Embryonic facial prominence (tissue), 1 donor: ENCODE data around the gene EEF1AKMT4.
A peak's percentile ranks its signal among the peaks of the same experiment; 100 is the strongest.

Source experiments
- DNase-seq: peaks from one replicate; pipeline ENCODE4 v3.0.0-alpha.2; 2016; ENCODE audit errors: extremely low spot score

EEF1AKMT4 gene

GRCh38 chr3:184298759-184299487 lies 49.5 kb downstream of the EEF1AKMT4 start, which contains the start of gene PSMD2:
Gene PSMD2 (plus strand): TSS chr3:184299241. CDS start chr3:184299267, 26 bp downstream.
- peak; percentile 92 for DNase-seq

GRCh38 chr3:184299488-184300377 lies 50.3 kb downstream of the EEF1AKMT4 start:
- no peak for DNase-seq

- DNase-seq = no peak
Measured at GRCh38 chr3:184300378-184300720, 50.9 kb downstream of the EEF1AKMT4 start.

DNA sequence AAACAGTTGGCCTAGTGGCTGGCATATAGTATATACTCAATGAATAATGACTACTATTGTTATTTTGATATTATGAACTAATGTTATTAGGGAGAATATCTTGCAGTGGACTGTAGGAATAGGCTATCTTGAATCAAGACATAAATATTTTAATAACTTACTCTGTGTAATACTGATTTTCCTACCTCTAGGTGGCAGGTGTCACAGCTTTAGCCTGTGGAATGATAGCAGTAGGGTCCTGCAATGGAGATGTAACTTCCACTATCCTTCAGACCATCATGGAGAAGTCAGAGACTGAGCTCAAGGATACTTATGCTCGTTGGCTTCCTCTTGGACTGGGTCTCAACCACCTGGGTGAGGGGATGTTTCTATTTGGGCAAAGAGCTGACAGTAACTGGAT lies 56.1 kb downstream of the EEF1AKMT4 start:
- DNase-seq = no peak

- no peak for DNase-seq
Measured at GRCh38 chr3:184306341-184306972, 57.0 kb downstream of the EEF1AKMT4 start.

DNA sequence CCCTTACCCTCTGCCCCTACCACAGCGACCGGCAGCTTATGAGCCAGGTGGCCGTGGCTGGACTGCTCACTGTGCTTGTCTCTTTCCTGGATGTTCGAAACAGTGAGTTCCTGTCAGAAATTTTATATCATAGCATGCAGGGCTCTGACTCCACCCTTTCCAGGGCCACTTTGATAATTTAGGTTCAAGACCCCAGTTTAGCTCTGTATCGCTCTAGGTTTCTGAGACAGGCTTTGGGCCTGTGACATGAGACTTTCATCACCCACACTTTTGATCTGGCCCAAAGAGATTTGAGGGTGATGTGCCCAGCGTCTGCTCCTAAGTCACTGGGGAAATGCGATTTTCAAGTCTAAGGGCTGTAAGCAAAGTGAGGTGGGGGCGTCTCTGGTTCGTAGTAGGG lies 58.4 kb downstream of the EEF1AKMT4 start:
- no peak for DNase-seq
